GM10248 (cell line): ENCODE measurements around the gene SPEG.

Source experiments
- CTCF ChIA-PET: fragments of 300-600 bp; sonication (Branson Sonifier 250); formaldehyde crosslinking; extraction: SDS; loops from one replicate; lab custom pipeline; 2021; ENCODE audit warnings: antibody characterized with exemption; lab: Yijun Ruan, JAX
- POLR2A ChIA-PET: fragments of 350-650 bp; sonication (Branson Sonifier 250); formaldehyde crosslinking; extraction: SDS; loops from one replicate; lab custom pipeline; 2020; ENCODE audit warnings: antibody characterized with exemption; lab: Yijun Ruan, JAX
- DNase-seq: peaks from one replicate; pipeline ENCODE4 v3.0.0; 2012; ENCODE audit errors: extremely low spot score
- TF ChIP-seq, protein P1 (sequence below): IDR thresholded peaks from 2 replicates; pipeline ENCODE4 v1.5.1; 2012; ENCODE audit warnings: mild to moderate bottlenecking, low read depth; ENCODE audit errors: extremely low read depth, missing control alignments, control extremely low read depth

The SPEG gene

DNA sequence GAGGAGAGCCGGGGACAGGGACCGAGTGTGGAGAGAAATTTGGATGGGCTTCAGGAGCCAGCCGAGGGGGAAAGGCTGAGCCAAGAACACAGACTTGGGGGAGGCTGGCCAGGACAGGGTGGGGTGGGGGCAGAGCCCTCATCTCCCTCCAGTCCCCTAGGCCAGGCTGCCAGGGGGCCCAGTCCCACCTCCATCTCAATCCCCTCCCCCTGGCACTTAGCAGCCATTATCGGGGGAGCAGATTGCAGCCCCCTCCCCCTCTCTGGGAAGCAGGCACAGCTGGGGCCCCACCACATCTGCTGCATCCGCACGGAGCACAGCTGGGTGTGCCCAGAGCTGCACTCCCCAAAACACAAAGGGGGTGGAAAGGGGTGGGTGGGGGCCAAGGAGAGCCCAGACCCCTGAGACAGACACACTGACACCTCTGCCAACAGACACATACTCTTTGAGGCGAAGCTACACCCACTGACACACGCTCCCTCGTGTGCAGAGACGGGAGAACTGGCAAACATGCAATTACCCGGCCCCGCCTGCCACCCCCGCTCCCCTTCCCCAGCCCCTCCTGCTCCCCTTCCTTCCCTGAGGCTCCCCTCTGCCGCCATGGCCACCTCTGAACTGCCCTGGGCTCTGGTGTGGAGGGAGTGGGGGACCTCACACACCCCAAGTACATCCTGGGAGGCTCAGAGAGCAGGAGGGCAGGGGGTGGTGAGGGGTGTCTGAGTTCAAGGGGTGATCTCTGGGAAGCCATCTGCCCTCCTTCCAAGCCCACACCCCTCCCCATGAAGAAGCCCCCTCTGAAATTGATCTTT, 74.5 kb downstream of the SPEG start:
- CTCF ChIA-PET = interaction anchor here (0.7 to 5.3 kb wide), 13 partner anchors 10 to 111 kb away, joined by 3 to 50 read pairs (median 7); partner anchors contain the start of gene GMPPA
- TF ChIP-seq, protein P1, sequence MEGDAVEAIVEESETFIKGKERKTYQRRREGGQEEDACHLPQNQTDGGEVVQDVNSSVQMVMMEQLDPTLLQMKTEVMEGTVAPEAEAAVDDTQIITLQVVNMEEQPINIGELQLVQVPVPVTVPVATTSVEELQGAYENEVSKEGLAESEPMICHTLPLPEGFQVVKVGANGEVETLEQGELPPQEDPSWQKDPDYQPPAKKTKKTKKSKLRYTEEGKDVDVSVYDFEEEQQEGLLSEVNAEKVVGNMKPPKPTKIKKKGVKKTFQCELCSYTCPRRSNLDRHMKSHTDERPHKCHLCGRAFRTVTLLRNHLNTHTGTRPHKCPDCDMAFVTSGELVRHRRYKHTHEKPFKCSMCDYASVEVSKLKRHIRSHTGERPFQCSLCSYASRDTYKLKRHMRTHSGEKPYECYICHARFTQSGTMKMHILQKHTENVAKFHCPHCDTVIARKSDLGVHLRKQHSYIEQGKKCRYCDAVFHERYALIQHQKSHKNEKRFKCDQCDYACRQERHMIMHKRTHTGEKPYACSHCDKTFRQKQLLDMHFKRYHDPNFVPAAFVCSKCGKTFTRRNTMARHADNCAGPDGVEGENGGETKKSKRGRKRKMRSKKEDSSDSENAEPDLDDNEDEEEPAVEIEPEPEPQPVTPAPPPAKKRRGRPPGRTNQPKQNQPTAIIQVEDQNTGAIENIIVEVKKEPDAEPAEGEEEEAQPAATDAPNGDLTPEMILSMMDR = no peak
- POLR2A ChIA-PET = interaction anchor here (1.2 kb wide), 1 partner anchor 11 kb away, joined by 3 read pairs; the partner anchor contains the start of gene GMPPA
- no peak for DNase-seq

GRCh38 chr2:219509780-219510511, 75.3 kb downstream of the SPEG start:
- ChIA-PET POLR2A (interaction anchor here (0.6 to 1.2 kb wide), 2 partner anchors 10 to 11 kb away, joined by 3 read pairs; partner anchors contain the start of gene GMPPA), CTCF (interaction anchor here (1.0 to 5.3 kb wide), 12 partner anchors 9 to 111 kb away, joined by 3 to 50 read pairs (median 8); partner anchors contain the start of gene GMPPA)
- TF ChIP-seq, protein P1 = peak; percentile 81
- peak; percentile 70 for DNase-seq

GRCh38 chr2:219510512-219511135, 76.0 kb downstream of the SPEG start:
- POLR2A ChIA-PET = interaction anchor here (1.2 kb wide), 1 partner anchor 12 kb away, joined by 3 read pairs; the partner anchor contains the start of gene GMPPA
- CTCF ChIA-PET = interaction anchor here (1.1 to 5.3 kb wide), 12 partner anchors 11 to 132 kb away, joined by 4 to 50 read pairs (median 8); partner anchors contain the start of gene GMPPA
- DNase-seq = no peak
- TF ChIP-seq, protein P1 = no peak

GRCh38 chr2:219511547-219512325, 77.1 kb downstream of the SPEG start:
- ChIA-PET POLR2A (interaction anchor here (0.6 kb wide), 1 partner anchor 1552 kb away, joined by 3 read pairs; no protein-coding TSS in a partner anchor), CTCF (interaction anchor here (1.1 to 5.3 kb wide), 7 partner anchors 9 to 131 kb away, joined by 3 to 50 read pairs (median 4); partner anchors contain the start of gene GMPPA)
- TF ChIP-seq, protein P1 = no peak
- DNase-seq = no peak

- DNase-seq = no peak
- CTCF ChIA-PET = interaction anchor here (1.6 to 3.6 kb wide), 3 partner anchors 17 to 130 kb away, joined by 4 to 22 read pairs (median 6); a partner anchor contains a TSS
- POLR2A ChIA-PET = no interaction called here
- TF ChIP-seq, protein P1 = no peak
These were observed 78.0 kb downstream of the SPEG start for GRCh38 chr2:219512524-219513216.
